Endodermal cell (in vitro differentiated cells): ENCODE measurements around the gene EPHB1. TPM values are rescaled to one million over a fixed set of nuclear protein-coding genes. Genes with fewer than 3 reads are reported as not detected.
"Not testable (repeated sequence)": the region's sequence is repeated elsewhere in the genome, so short reads cannot be mapped to it uniquely, and the experiment has no call there.

Source experiments
- DNase-seq: peaks from one replicate; pipeline ENCODE4 v3.0.0-alpha.2; 2017
- H3K27ac ChIP-seq: 2 replicates; pipeline ENCODE4 v1.5.1; 2013; ENCODE audit warnings: mild to moderate bottlenecking, low read depth, low read length, moderate library complexity
- H3K27me3 ChIP-seq: 2 replicates; pipeline ENCODE4 v1.6.1; 2013; ENCODE audit warnings: mild to moderate bottlenecking, low read length, moderate library complexity; ENCODE audit not compliant: insufficient read depth, control insufficient read depth, poor library complexity, severe bottlenecking
- H3K36me3 ChIP-seq: 2 replicates; pipeline ENCODE4 v1.7.0; 2013; ENCODE audit warnings: mild to moderate bottlenecking, low read length, moderate library complexity; ENCODE audit not compliant: control insufficient read depth, insufficient read depth
- H3K4me1 ChIP-seq: one replicate; pipeline ENCODE4 v1.7.0; 2013; ENCODE audit warnings: low read length; ENCODE audit not compliant: control insufficient read depth, insufficient read depth
- H3K4me3 ChIP-seq: 2 replicates; pipeline ENCODE4 v1.5.1; 2013; ENCODE audit warnings: mild to moderate bottlenecking, low read length, moderate library complexity
- H3K9ac ChIP-seq: 2 replicates; pipeline ENCODE4 v1.6.1; 2013; ENCODE audit warnings: mild to moderate bottlenecking, low read length, moderate library complexity; ENCODE audit not compliant: poor library complexity, severe bottlenecking; ENCODE audit errors: extremely low read depth
- H3K9me3 ChIP-seq: 2 replicates; pipeline ENCODE4 v1.6.1; 2013; ENCODE audit warnings: mild to moderate bottlenecking, low read length, moderate library complexity; ENCODE audit not compliant: control insufficient read depth
- H3K27ac Mint-ChIP-seq: 2 replicates; pipeline ENCODE4 v1.8.0; 2020; ENCODE audit warnings: mixed read lengths
- H3K27me3 Mint-ChIP-seq: 2 replicates; pipeline ENCODE4 v1.8.0; 2021; ENCODE audit warnings: mild to moderate bottlenecking, mixed read lengths; ENCODE audit not compliant: insufficient read depth
- H3K36me3 Mint-ChIP-seq: 2 replicates; pipeline ENCODE4 v1.8.0; 2020; ENCODE audit warnings: low read depth, mixed read lengths
- H3K4me1 Mint-ChIP-seq: 2 replicates; pipeline ENCODE4 v1.8.0; 2020; ENCODE audit warnings: mixed read lengths
- H3K4me3 Mint-ChIP-seq: 2 replicates; pipeline ENCODE4 v1.8.0; 2020; ENCODE audit warnings: mild to moderate bottlenecking, moderate library complexity, mixed read lengths
- H3K9me3 Mint-ChIP-seq: 2 replicates; pipeline ENCODE4 v1.8.0; 2020; ENCODE audit warnings: mild to moderate bottlenecking, mixed read lengths
- WGBS, 2 experiments: methylation state at CpG; one replicate each; pipeline versions ENCODE4 v1.1.5 to v1.1.7; 2013; ENCODE audit warnings: missing lambda C conversion rate in 2 of 2, mixed read lengths in 1 of 2; ENCODE audit not compliant: insufficient coverage in 1 of 2, insufficient read length in 1 of 2; 5-methylcytosine and 5-hydroxymethylcytosine counted together
- total RNA-seq, 2 donors: library from RNA; stranded (reverse); fragmentation: NEBNext Ultra II Directional in 1 of 2; extraction: Animal tissue kit (Norgen Biotek cat#: 25700) in 1 of 2; gene quantifications; 2 replicates in 1 of 2; 3 replicates in 1 of 2; pipeline ENCODE4 v1.2.1, GENCODE V29; 2021
- TF ChIP-seq, protein P1 (sequence below): fragments of 200-600 bp; sonication (generic); conservative IDR thresholded peaks from 2 replicates; pipeline ENCODE4 v1.5.0; 2021; ENCODE audit warnings: antibody characterized with exemption, mild to moderate bottlenecking

EPHB1 gene
- total RNA-seq, 2 donors from 2014 or later: 2.9 to 3.6 TPM

DNA sequence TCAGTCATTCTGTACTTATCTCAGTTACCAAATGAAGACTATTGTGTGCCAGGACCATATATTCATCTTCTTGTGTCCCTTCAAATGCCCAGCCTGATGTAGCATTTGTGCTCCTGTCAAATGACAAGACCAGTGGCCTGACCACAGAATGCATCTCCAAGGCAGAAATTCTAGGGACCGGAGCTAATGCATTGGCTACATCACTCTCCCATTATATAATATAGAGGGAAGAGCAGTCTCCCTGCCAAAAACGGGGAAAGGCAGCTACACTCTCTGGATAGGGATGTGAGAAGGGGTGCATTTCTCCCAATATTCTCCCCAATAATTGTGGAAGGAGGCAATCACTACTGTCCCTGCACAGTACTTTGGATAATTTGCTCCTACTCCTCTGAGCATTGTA, 312.0 kb downstream of the EPHB1 start:
- H3K9me3 ChIP-seq: no peaks in the 10 kb centered on the region
- no peaks in the 10 kb centered on the region for H3K4me1 ChIP-seq
- H3K27ac Mint-ChIP-seq: no peak overlapping the region
- no peaks in the 10 kb centered on the region for H3K4me1 Mint-ChIP-seq
- no peak overlapping the region for H3K4me3 ChIP-seq
- DNase-seq: no peak
- H3K27me3 ChIP-seq: peaks cover under 1% of the 10 kb centered on the region
- 75% methylated on average over 2 of the region's 2 CpGs; no CpG with 5 or more reads in 1 of the 2 experiments for WGBS, 2 experiments
- H3K27ac ChIP-seq: no peak overlapping the region
- H3K36me3 Mint-ChIP-seq: no peaks in the 10 kb centered on the region
- TF ChIP-seq, protein P1, sequence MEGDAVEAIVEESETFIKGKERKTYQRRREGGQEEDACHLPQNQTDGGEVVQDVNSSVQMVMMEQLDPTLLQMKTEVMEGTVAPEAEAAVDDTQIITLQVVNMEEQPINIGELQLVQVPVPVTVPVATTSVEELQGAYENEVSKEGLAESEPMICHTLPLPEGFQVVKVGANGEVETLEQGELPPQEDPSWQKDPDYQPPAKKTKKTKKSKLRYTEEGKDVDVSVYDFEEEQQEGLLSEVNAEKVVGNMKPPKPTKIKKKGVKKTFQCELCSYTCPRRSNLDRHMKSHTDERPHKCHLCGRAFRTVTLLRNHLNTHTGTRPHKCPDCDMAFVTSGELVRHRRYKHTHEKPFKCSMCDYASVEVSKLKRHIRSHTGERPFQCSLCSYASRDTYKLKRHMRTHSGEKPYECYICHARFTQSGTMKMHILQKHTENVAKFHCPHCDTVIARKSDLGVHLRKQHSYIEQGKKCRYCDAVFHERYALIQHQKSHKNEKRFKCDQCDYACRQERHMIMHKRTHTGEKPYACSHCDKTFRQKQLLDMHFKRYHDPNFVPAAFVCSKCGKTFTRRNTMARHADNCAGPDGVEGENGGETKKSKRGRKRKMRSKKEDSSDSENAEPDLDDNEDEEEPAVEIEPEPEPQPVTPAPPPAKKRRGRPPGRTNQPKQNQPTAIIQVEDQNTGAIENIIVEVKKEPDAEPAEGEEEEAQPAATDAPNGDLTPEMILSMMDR: no peak
- H3K27me3 Mint-ChIP-seq: no peaks in the 10 kb centered on the region
- H3K9ac ChIP-seq: no peak overlapping the region
- H3K36me3 ChIP-seq: no peaks in the 10 kb centered on the region
- H3K4me3 Mint-ChIP-seq: no peak overlapping the region
- no peaks in the 10 kb centered on the region for H3K9me3 Mint-ChIP-seq

DNA sequence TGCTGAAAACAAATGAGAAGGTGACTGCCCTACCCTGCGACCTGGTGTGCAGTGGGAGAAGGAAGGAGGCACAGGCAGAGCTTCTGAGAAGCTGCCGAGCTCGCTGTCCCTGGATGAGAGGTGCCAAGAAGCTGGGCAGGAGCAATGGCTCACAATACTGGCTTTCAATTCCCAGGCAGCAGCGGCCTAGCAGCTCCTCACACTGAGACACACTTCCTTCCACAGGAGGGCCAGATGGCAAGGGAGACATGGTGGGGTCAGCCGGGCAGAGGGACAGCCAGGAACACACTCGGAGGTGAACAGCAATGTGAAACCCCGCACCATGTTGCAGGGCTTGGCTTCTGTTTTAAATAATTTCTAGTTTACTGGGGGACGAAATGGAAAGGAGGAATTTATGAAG, 314.6 kb downstream of the EPHB1 start:
- no peaks in the 10 kb centered on the region for H3K4me1 ChIP-seq
- WGBS, 2 experiments: 83 to 92% methylated on average over 3 to 8 of the region's 8 CpGs
- H3K36me3 Mint-ChIP-seq: no peaks in the 10 kb centered on the region
- H3K4me3 ChIP-seq: no peak overlapping the region
- no peak overlapping the region for H3K27ac ChIP-seq
- TF ChIP-seq, protein P1: no peak
- no peak overlapping the region for H3K9ac ChIP-seq
- H3K27ac Mint-ChIP-seq: no peak overlapping the region
- H3K9me3 ChIP-seq: no peaks in the 10 kb centered on the region
- no peaks in the 10 kb centered on the region for H3K27me3 ChIP-seq
- H3K9me3 Mint-ChIP-seq: no peaks in the 10 kb centered on the region
- no peak for DNase-seq
- H3K4me3 Mint-ChIP-seq: no peak overlapping the region
- no peaks in the 10 kb centered on the region for H3K4me1 Mint-ChIP-seq
- no peaks in the 10 kb centered on the region for H3K36me3 ChIP-seq
- H3K27me3 Mint-ChIP-seq: no peaks in the 10 kb centered on the region

DNA sequence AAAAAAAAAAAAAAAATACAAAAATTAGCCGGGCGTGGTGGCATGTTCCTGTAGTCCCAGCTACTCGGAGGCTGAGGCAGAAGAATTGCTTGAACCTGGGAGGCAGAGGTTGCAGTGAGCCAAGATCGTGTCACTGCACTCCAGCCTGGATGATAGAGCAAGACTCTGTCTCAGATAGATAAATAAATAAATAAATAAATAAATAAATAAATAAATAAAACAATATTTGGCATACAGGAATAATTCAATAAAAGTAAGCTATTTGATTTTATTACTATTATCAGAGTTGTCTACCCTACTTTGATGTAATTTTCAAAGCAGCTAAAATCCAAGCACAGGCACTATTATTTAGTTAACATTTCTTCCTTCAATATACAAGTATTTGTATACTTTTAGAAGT, 319.5 kb downstream of the EPHB1 start:
- H3K4me1 ChIP-seq, H3K4me3 ChIP-seq, H3K36me3 Mint-ChIP-seq, H3K27ac Mint-ChIP-seq, H3K27me3 ChIP-seq, H3K9me3 ChIP-seq, H3K4me3 Mint-ChIP-seq, H3K27ac ChIP-seq, H3K36me3 ChIP-seq, H3K4me1 Mint-ChIP-seq, H3K27me3 Mint-ChIP-seq, H3K9me3 Mint-ChIP-seq, DNase-seq, H3K9ac ChIP-seq: not testable (repeated sequence)
- 82 to 100% methylated on average over 3 of the region's 4 CpGs for WGBS, 2 experiments

DNA sequence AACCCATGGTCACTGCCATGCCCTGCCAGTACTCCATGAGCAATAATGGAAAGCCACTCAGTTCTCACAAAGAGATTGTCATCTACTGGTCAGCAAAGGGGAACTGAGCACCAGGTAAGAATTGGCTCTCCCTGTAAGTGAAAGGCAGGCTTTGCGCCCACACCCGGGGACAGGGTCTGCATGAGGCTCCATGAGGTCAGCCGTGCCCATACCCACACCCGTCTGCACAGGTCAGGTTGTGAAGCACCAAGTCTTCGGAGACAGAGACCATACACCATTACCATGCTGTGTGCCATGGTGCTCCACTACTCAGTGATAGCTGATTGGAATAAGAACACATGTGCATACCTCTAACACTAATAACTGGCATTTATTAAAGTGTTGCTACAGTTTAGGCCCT, 322.9 kb downstream of the EPHB1 start:
- no peaks in the 10 kb centered on the region for H3K4me1 ChIP-seq

More for the DNA sequence above, 322.9 kb downstream of the EPHB1 start:
- H3K4me3 ChIP-seq: no peak overlapping the region
- H3K9ac ChIP-seq: no peak overlapping the region
- H3K27me3 Mint-ChIP-seq: peaks cover 4% of the 10 kb centered on the region
- no peaks in the 10 kb centered on the region for H3K9me3 Mint-ChIP-seq
- peaks cover 13% of the 10 kb centered on the region for H3K27me3 ChIP-seq
- H3K36me3 ChIP-seq: no peaks in the 10 kb centered on the region
- no peaks in the 10 kb centered on the region for H3K9me3 ChIP-seq
- H3K4me3 Mint-ChIP-seq: no peak overlapping the region
- no peak for DNase-seq
- no peaks in the 10 kb centered on the region for H3K36me3 Mint-ChIP-seq
- TF ChIP-seq, protein P1: no peak
- H3K27ac Mint-ChIP-seq: no peak overlapping the region
- H3K27ac ChIP-seq: no peak overlapping the region
- 63% methylated on average over 5 of the region's 5 CpGs; no CpG with 5 or more reads in 1 of the 2 experiments for WGBS, 2 experiments
- no peaks in the 10 kb centered on the region for H3K4me1 Mint-ChIP-seq
